DOHH2 (cell line): Measurements from ENCODE around the gene ACTR1B.

Experiments used
- H3F3A ChIP-seq: fragments of 200-600 bp; sonication (generic), shearing (Covaris generic); 2 replicates; pipeline ENCODE4 v1.6.0; 2016; ENCODE audit warnings: antibody characterized with exemption, mild to moderate bottlenecking; ENCODE audit not compliant: control insufficient read depth, insufficient read depth
- H3K27ac ChIP-seq: fragments of 200-600 bp; sonication (generic); 2 replicates; pipeline ENCODE4 v1.5.1; 2014; ENCODE audit warnings: low read depth, mild to moderate bottlenecking, low read length, moderate library complexity
- H3K27me3 ChIP-seq: fragments of 200-600 bp; sonication (generic); 2 replicates; pipeline ENCODE4 v1.6.1; 2014; ENCODE audit warnings: mild to moderate bottlenecking, low read length, mixed read lengths; ENCODE audit not compliant: control insufficient read depth
- H3K36me3 ChIP-seq: fragments of 200-600 bp; sonication (generic); 2 replicates; pipeline ENCODE4 v1.6.1; 2014; ENCODE audit warnings: mild to moderate bottlenecking, low read length, moderate library complexity, mixed read lengths; ENCODE audit not compliant: control insufficient read depth
- H3K4me1 ChIP-seq: fragments of 200-600 bp; sonication (generic); 2 replicates; pipeline ENCODE4 v1.6.1; 2014; ENCODE audit warnings: mild to moderate bottlenecking, low read length, mixed read lengths; ENCODE audit not compliant: control insufficient read depth
- H3K4me2 ChIP-seq: fragments of 200-600 bp; sonication (generic); 2 replicates; pipeline ENCODE4 v1.6.0; 2014; ENCODE audit warnings: mild to moderate bottlenecking, low read length, moderate library complexity
- H3K4me3 ChIP-seq: fragments of 200-600 bp; sonication (generic); 2 replicates; pipeline ENCODE4 v1.5.1; 2014; ENCODE audit warnings: mild to moderate bottlenecking, low read length, mixed read lengths
- H3K79me2 ChIP-seq: fragments of 200-600 bp; sonication (generic); 2 replicates; pipeline ENCODE4 v1.6.1; 2014; ENCODE audit warnings: mild to moderate bottlenecking, low read length, mixed read lengths; ENCODE audit not compliant: control insufficient read depth
- H3K9me2 ChIP-seq: fragments of 200-600 bp; sonication (generic); replicated peaks from 2 replicates; pipeline ENCODE4 v1.6.1; 2014; ENCODE audit warnings: mild to moderate bottlenecking, low read length, mixed read lengths; ENCODE audit not compliant: control insufficient read depth
- H3K9me3 ChIP-seq: fragments of 200-600 bp; sonication (generic); 2 replicates; pipeline ENCODE4 v1.6.1; 2014; ENCODE audit warnings: antibody characterized with exemption, low read length, mixed read lengths; ENCODE audit not compliant: control insufficient read depth, insufficient read depth
- H4K20me1 ChIP-seq: fragments of 200-600 bp; sonication (generic); 2 replicates; pipeline ENCODE4 v1.6.0; 2014; ENCODE audit warnings: low read depth, mild to moderate bottlenecking, antibody characterized with exemption, low read length, moderate library complexity; ENCODE audit not compliant: control insufficient read depth, insufficient read depth
- CTCF ChIP-seq: fragments of 200-600 bp; sonication (generic); IDR thresholded peaks from one replicate; pipeline ENCODE4 v1.5.1; 2014; ENCODE audit warnings: antibody characterized with exemption, mild to moderate bottlenecking, low read depth, low read length; ENCODE audit not compliant: poor library complexity, severe bottlenecking
- EZH2phosphoT487 ChIP-seq: fragments of 200-600 bp; sonication (generic); IDR thresholded peaks from 2 replicates; pipeline ENCODE4 v1.6.1; 2017; ENCODE audit warnings: borderline replicate concordance, mild to moderate bottlenecking, antibody characterized with exemption, low read length, moderate library complexity, mixed read lengths

Gene ACTR1B

GRCh38 chr2:97677480-97677879 lies 13.6 kb upstream of the ACTR1B start:
- Histone ChIP-seq H3F3A (no peaks in the 10 kb centered on the region), H3K9me2 (no peaks in the 10 kb centered on the region), H3K79me2 (no peaks in the 10 kb centered on the region), H4K20me1 (no peaks in the 10 kb centered on the region), H3K27me3 (no peaks in the 10 kb centered on the region; the same call in 1 of the 2 replicates), H3K4me1 (peaks cover 3% of the 10 kb centered on the region; the same call in 1 of the 2 replicates), H3K36me3 (no peaks in the 10 kb centered on the region), H3K27ac (no peak overlapping the region), H3K4me2 (no peak overlapping the region), H3K4me3 (no peak overlapping the region), H3K9me3 (no peaks in the 10 kb centered on the region)
- TF ChIP-seq CTCF (no peak), EZH2phosphoT487 (no peak)

GRCh38 chr2:97676620-97677019 lies 12.8 kb upstream of the ACTR1B start:
- H3K27ac ChIP-seq = no peak overlapping the region
- H3K9me3 ChIP-seq = no peaks in the 10 kb centered on the region
- no peaks in the 10 kb centered on the region for H3K9me2 ChIP-seq
- H3F3A ChIP-seq = no peaks in the 10 kb centered on the region
- no peaks in the 10 kb centered on the region for H3K36me3 ChIP-seq
- H3K27me3 ChIP-seq = no peaks in the 10 kb centered on the region; the same call in 1 of the 2 replicates
- H3K4me2 ChIP-seq = no peak overlapping the region
- H3K4me3 ChIP-seq = no peak overlapping the region
- peaks cover 3% of the 10 kb centered on the region; the same call in 1 of the 2 replicates for H3K4me1 ChIP-seq
- no peaks in the 10 kb centered on the region for H4K20me1 ChIP-seq
- no peaks in the 10 kb centered on the region for H3K79me2 ChIP-seq
- no peak for TF ChIP-seq EZH2phosphoT487
- TF ChIP-seq CTCF = no peak

GRCh38 chr2:97675430-97676113 lies 11.7 kb upstream of the ACTR1B start:
- no peaks in the 10 kb centered on the region for H3K36me3 ChIP-seq
- no peaks in the 10 kb centered on the region for H3K9me3 ChIP-seq
- no peaks in the 10 kb centered on the region for H3K79me2 ChIP-seq
- no peak overlapping the region for H3K4me2 ChIP-seq
- TF ChIP-seq EZH2phosphoT487 = no peak
- no peak for TF ChIP-seq CTCF
- H3K4me1 ChIP-seq = peaks cover 3% of the 10 kb centered on the region; the same call in 1 of the 2 replicates
- no peaks in the 10 kb centered on the region for H3K9me2 ChIP-seq
- H3K4me3 ChIP-seq = no peak overlapping the region
- H3F3A ChIP-seq = no peaks in the 10 kb centered on the region
- no peaks in the 10 kb centered on the region for H4K20me1 ChIP-seq
- H3K27ac ChIP-seq = no peak overlapping the region
- H3K27me3 ChIP-seq = no peaks in the 10 kb centered on the region; the same call in 1 of the 2 replicates
